ENCODE data around the gene FYCO1.
"Not testable (repeated sequence)": the region's sequence is repeated elsewhere in the genome, so short reads cannot be mapped to it uniquely, and the experiment has no call there.

The FYCO1 gene

GRCh38 chr3:45995236-45996192 lies at the start of gene FYCO1:
Gene FYCO1 (minus strand): TSS chr3:45995824. CDS start chr3:45984910, 10,914 bp downstream.
- Mint-ChIP-seq H3K36me3 (ENCODE audit: low read depth) (no peaks in the 10 kb centered on the region), H3K4me3 (peak within 1 kb of the TSS; percentile 89), H3K9me3 (no peaks in the 10 kb centered on the region), H3K4me1 (peaks cover 19% of the 10 kb centered on the region), H3K27me3 (ENCODE audit: low read depth, poor library complexity) (peaks cover 28% of the 10 kb centered on the region), H3K27ac (no peak within 1 kb of the TSS)
- DNase-seq = peak; percentile 91
- TF ChIP-seq, protein P1, sequence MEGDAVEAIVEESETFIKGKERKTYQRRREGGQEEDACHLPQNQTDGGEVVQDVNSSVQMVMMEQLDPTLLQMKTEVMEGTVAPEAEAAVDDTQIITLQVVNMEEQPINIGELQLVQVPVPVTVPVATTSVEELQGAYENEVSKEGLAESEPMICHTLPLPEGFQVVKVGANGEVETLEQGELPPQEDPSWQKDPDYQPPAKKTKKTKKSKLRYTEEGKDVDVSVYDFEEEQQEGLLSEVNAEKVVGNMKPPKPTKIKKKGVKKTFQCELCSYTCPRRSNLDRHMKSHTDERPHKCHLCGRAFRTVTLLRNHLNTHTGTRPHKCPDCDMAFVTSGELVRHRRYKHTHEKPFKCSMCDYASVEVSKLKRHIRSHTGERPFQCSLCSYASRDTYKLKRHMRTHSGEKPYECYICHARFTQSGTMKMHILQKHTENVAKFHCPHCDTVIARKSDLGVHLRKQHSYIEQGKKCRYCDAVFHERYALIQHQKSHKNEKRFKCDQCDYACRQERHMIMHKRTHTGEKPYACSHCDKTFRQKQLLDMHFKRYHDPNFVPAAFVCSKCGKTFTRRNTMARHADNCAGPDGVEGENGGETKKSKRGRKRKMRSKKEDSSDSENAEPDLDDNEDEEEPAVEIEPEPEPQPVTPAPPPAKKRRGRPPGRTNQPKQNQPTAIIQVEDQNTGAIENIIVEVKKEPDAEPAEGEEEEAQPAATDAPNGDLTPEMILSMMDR (IDR thresholded peaks at IDR 0.05) = no peak

DNA sequence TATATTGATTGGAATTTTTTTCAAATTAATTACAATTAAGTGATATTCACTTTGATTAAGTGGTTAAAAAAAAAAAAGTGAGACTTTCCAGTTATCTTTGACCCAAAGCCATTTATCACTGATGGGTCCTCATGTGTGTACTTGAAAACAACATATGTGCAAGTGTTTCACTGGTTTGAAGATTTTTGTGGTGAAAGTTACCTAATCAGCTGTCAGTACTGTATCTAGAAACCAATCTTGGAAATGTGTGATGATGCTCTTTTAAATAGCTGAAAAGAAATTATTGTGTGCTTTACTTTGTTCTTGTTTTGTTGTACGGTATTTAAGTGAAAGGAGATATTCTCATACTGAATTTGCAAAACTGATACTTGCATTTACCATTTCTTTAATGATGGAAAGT lies 43.3 kb upstream of the FYCO1 start:
- no peak for DNase-seq
- TF ChIP-seq, protein P1 (IDR thresholded peaks at IDR 0.05) = no peak
- no peaks in the 10 kb centered on the region for H3K36me3 Mint-ChIP-seq (ENCODE audit: low read depth)
- peaks cover 14% of the 10 kb centered on the region for H3K27me3 Mint-ChIP-seq (ENCODE audit: low read depth, poor library complexity)
- no peak overlapping the region for H3K4me3 Mint-ChIP-seq
- H3K27ac Mint-ChIP-seq = no peak overlapping the region
- peaks cover 4% of the 10 kb centered on the region for H3K9me3 Mint-ChIP-seq
- no peaks in the 10 kb centered on the region for H3K4me1 Mint-ChIP-seq

DNA sequence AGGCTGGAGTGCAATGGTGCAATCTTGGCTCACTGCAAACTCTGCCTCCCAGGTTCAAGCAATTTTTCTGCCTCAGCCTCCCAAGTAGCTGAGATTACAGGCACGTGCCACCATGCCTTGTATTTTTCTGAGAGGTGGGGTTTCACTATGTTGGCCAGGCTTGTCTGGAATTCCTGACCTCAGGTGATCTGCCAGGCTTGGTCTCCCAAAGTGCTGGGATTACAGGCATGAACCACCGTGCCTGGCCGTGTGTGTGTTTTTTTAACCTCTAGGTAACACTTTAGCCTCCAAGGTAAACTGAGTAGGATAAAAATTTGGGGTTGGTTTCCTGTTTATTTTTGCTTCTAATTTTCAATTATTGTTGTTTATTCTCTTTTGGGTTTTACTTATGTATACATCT lies 42.4 kb upstream of the FYCO1 start:
- H3K36me3 Mint-ChIP-seq (ENCODE audit: low read depth); H3K27me3 Mint-ChIP-seq (ENCODE audit: low read depth, poor library complexity); H3K4me3 Mint-ChIP-seq: not testable (repeated sequence)

GRCh38 chr3:46036191-46036590 lies 40.6 kb upstream of the FYCO1 start:
- no peak overlapping the region for H3K27ac Mint-ChIP-seq
- peaks cover 2% of the 10 kb centered on the region for H3K9me3 Mint-ChIP-seq
- H3K4me1 Mint-ChIP-seq = no peaks in the 10 kb centered on the region
- TF ChIP-seq, protein P1 (IDR thresholded peaks at IDR 0.05) = no peak
- H3K27me3 Mint-ChIP-seq (ENCODE audit: low read depth, poor library complexity) = no peaks in the 10 kb centered on the region
- H3K36me3 Mint-ChIP-seq (ENCODE audit: low read depth) = no peaks in the 10 kb centered on the region
- no peak for DNase-seq
- no peak overlapping the region for H3K4me3 Mint-ChIP-seq

More for the DNA sequence above, 42.4 kb upstream of the FYCO1 start:
- not testable (repeated sequence) for H3K27ac Mint-ChIP-seq, H3K9me3 Mint-ChIP-seq, H3K4me1 Mint-ChIP-seq, DNase-seq

- Mint-ChIP-seq H3K4me3 (no peak overlapping the region), H3K36me3 (ENCODE audit: low read depth) (no peaks in the 10 kb centered on the region), H3K4me1 (no peaks in the 10 kb centered on the region), H3K9me3 (peaks cover 26% of the 10 kb centered on the region), H3K27me3 (ENCODE audit: low read depth, poor library complexity) (peaks cover 10% of the 10 kb centered on the region), H3K27ac (no peak overlapping the region)
- TF ChIP-seq, protein P1 (IDR thresholded peaks at IDR 0.05) = no peak
- DNase-seq = no peak
Measured at GRCh38 chr3:46031747-46032146, 36.1 kb upstream of the FYCO1 start.

DNA sequence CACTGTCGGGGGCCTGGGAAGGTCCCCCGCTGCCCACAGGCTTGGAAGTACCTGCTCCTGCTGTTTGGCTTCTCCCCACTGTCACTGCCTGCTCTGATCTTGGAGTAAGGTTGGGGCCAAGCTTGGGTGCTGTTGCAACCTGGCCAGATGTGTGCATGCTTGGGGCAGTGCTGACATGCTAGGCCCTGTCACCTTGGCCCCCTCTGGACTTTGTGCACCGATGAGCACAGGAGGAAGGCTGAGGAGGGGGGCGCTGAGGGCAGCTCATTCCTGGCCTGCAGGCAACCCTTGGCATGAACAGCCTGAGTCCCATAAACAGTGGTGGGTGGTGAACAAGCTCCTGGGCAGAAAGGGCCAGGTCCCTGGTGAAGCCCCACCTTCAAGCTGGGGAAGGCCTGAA lies 35.6 kb upstream of the FYCO1 start:
- TF ChIP-seq, protein P1 (IDR thresholded peaks at IDR 0.05) = no peak
- Mint-ChIP-seq H3K9me3 (peaks cover 26% of the 10 kb centered on the region), H3K27ac (no peak overlapping the region), H3K36me3 (ENCODE audit: low read depth) (no peaks in the 10 kb centered on the region), H3K4me3 (no peak overlapping the region), H3K4me1 (no peaks in the 10 kb centered on the region), H3K27me3 (ENCODE audit: low read depth, poor library complexity) (peaks cover 11% of the 10 kb centered on the region)
- no peak for DNase-seq

Data from nephron progenitor cell (in vitro differentiated cells).